CD14-positive monocyte (primary cell): ENCODE data around the gene ZXDA. TPM values are rescaled to one million over a fixed set of nuclear protein-coding genes. Genes with fewer than 3 reads are reported as not detected.
A peak's percentile ranks its signal among the peaks of the same experiment; 100 is the strongest.
"Not testable (repeated sequence)": the region's sequence is repeated elsewhere in the genome, so short reads cannot be mapped to it uniquely, and the experiment has no call there.

Experiments
- DNase-seq, 3 donors: peaks; one replicate each; pipeline ENCODE4 v3.0.0-alpha.2; 2011 to 2022
- H2AFZ ChIP-seq: 2 replicates; pipeline ENCODE4 v1.6.0; 2012; ENCODE audit warnings: mild to moderate bottlenecking, low read depth, low read length, inconsistent platforms; ENCODE audit not compliant: insufficient read depth, poor library complexity, severe bottlenecking
- H3K27ac ChIP-seq, 2 donors: 1 replicate in 1 of 2; 2 replicates in 1 of 2; pipeline ENCODE4 v1.5.1; 2012 to 2013; ENCODE audit warnings: low read length in 2 of 2, control low read depth in 1 of 2, inconsistent platforms in 1 of 2, low read depth in 1 of 2, mild to moderate bottlenecking in 1 of 2
- H3K27me3 ChIP-seq, 2 donors: one replicate each; pipeline versions ENCODE4 v1.6.0 to v1.6.1; 2011 to 2013; ENCODE audit warnings: low read length in 2 of 2; ENCODE audit not compliant: control insufficient read depth in 2 of 2, insufficient read depth in 2 of 2
- H3K36me3 ChIP-seq, 2 donors: replicated peaks in 1 of 2; 1 replicate in 1 of 2; 2 replicates in 1 of 2; pipeline versions ENCODE4 v1.5.1 to v1.6.1; 2012 to 2013; ENCODE audit warnings: low read length in 2 of 2, control low read depth in 1 of 2, inconsistent platforms in 1 of 2, mild to moderate bottlenecking in 1 of 2; ENCODE audit not compliant: insufficient read depth in 2 of 2, control insufficient read depth in 1 of 2
- H3K4me1 ChIP-seq, 2 donors: 1 replicate in 1 of 2; 2 replicates in 1 of 2; pipeline versions ENCODE4 v1.5.1 to v1.6.1; 2012 to 2013; ENCODE audit warnings: low read length in 2 of 2, control low read depth in 1 of 2, inconsistent platforms in 1 of 2, mild to moderate bottlenecking in 1 of 2, moderate library complexity in 1 of 2; ENCODE audit not compliant: insufficient read depth in 2 of 2, control insufficient read depth in 1 of 2
- H3K4me2 ChIP-seq: replicated peaks from 2 replicates; pipeline ENCODE3; 2012; ENCODE audit warnings: low read length, moderate library complexity, mild to moderate bottlenecking; ENCODE audit not compliant: poor library complexity, severe bottlenecking; ENCODE audit errors: extremely low read depth
- H3K4me3 ChIP-seq, 3 experiments: fragments of 200-600 bp in 1 of 3; sonication (generic) in 1 of 3; replicated peaks in 1 of 3; 1 replicate in 2 of 3; 2 replicates in 1 of 3; pipeline ENCODE4 v1.5.1; 2011 to 2013; ENCODE audit warnings: low read length in 3 of 3, mild to moderate bottlenecking in 3 of 3, control low read depth in 2 of 3, low read depth in 2 of 3, inconsistent platforms in 1 of 3, moderate library complexity in 1 of 3
- H3K79me2 ChIP-seq: 2 replicates; pipeline ENCODE4 v1.6.0; 2012; ENCODE audit warnings: mild to moderate bottlenecking, control low read depth, inconsistent platforms, low read length, moderate library complexity; ENCODE audit not compliant: insufficient read depth
- H3K9ac ChIP-seq: 2 replicates; pipeline ENCODE4 v1.6.0; 2017; ENCODE audit warnings: low read length, mild to moderate bottlenecking; ENCODE audit not compliant: insufficient read depth, poor library complexity, severe bottlenecking
- H3K9me3 ChIP-seq, 2 donors: replicated peaks in 1 of 2; 1 replicate in 1 of 2; 2 replicates in 1 of 2; pipeline versions ENCODE4 v1.5.1 to v1.6.1; 2012 to 2013; ENCODE audit warnings: low read length in 2 of 2, control low read depth in 1 of 2; ENCODE audit not compliant: control insufficient read depth in 1 of 2, insufficient read depth in 1 of 2
- H4K20me1 ChIP-seq: 2 replicates; pipeline ENCODE4 v1.6.0; 2012; ENCODE audit warnings: mild to moderate bottlenecking, low read length, control low read depth, moderate library complexity; ENCODE audit not compliant: insufficient read depth
- H3K27ac Mint-ChIP-seq, 7 donors: one replicate each; pipeline ENCODE4 v1.8.0; 2020; ENCODE audit warnings: mild to moderate bottlenecking in 7 of 7, mixed read lengths in 7 of 7, moderate library complexity in 6 of 7, inconsistent platforms in 2 of 7
- H3K27me3 Mint-ChIP-seq, 3 donors: one replicate each; pipeline ENCODE4 v1.8.0; 2021 to 2022; ENCODE audit warnings: low read depth in 3 of 3, mild to moderate bottlenecking in 3 of 3, mixed read lengths in 3 of 3, moderate library complexity in 3 of 3, inconsistent platforms in 1 of 3
- H3K36me3 Mint-ChIP-seq, 2 donors: one replicate each; pipeline ENCODE4 v1.8.0; 2020; ENCODE audit warnings: mixed read lengths in 2 of 2, inconsistent platforms in 1 of 2, mild to moderate bottlenecking in 1 of 2
- H3K4me1 Mint-ChIP-seq: one replicate; pipeline ENCODE4 v1.8.0; 2020; ENCODE audit warnings: mild to moderate bottlenecking, mixed read lengths
- H3K4me3 Mint-ChIP-seq, 2 donors: one replicate each; pipeline ENCODE4 v1.8.0; 2020; ENCODE audit warnings: mild to moderate bottlenecking in 2 of 2, mixed read lengths in 2 of 2, moderate library complexity in 1 of 2
- H3K9me3 Mint-ChIP-seq, 7 donors: one replicate each; pipeline ENCODE4 v1.8.0; 2020 to 2022; ENCODE audit warnings: mixed read lengths in 7 of 7, mild to moderate bottlenecking in 6 of 7, moderate library complexity in 6 of 7, inconsistent platforms in 2 of 7
- WGBS: methylation state at CpG from one replicate; pipeline ENCODE4 v1.1.5; 2013; ENCODE audit warnings: missing lambda C conversion rate; ENCODE audit not compliant: insufficient coverage; 5-methylcytosine and 5-hydroxymethylcytosine counted together
- intact Hi-C, 2 donors: fragments of 100-400 bp; cut with micrococcal nuclease; formaldehyde crosslinking; loops; one replicate each; pipeline versions ENCODE4 v1.15.0 to v1.15.1; 2023
- polyA plus RNA-seq, 3 donors: library from polyadenylated mRNA; depleted of rRNA in 1 of 3; unstranded in 2 of 3; stranded (reverse) in 1 of 3; fragments of 300-500 nt in 2 of 3; fragments of >200 nt in 1 of 3; fragmentation: Illumina TruSeq in 2 of 3; gene quantifications; 1 replicate in 2 of 3; 2 replicates in 1 of 3; pipeline ENCODE4 v1.2.3, GENCODE V29; 2012 to 2021
- TF ChIP-seq, protein P1 (sequence below): fragments of 200-600 bp; IDR thresholded peaks from one replicate; pipeline ENCODE4 v1.8.0; 2022; ENCODE audit warnings: antibody characterized with exemption, mild to moderate bottlenecking

ZXDA gene
- polyA plus RNA-seq, 3 donors = 0.89 to 1.3 (median 1.0) TPM

DNA sequence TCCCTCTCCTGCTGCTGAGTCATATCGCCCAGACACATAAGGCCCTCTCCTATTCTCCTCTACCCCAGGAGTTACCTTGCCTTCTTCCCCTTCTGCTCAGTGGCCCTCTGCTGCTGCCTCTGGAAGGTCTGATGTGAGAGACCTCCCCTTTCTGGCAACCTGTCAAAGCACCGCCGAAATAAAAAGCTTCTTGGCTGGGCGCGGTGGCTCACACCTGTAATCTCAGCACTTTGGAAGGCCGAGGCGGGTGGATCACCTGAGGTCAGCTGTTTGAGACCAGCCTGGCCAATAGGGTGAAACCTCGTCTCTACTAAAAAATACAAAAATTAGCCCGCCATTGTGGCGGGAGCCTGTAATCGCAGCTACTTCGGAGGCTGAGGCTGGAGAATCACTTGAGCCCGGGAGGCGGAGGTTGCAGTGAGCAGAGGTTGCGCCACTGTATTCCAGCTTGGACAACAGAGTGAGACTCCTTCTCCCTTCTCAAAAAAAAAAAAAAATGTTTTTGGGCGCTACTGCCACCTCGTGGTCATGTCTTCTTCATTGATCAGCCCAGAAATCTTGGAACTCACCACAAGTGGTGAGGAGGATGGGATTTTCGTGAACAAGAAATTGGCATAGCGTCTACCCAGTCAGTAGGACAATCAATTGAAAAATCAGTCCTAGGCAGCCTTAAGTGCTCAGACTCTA is 8.6 kb upstream of the ZXDA start:
- no peak overlapping the region for H3K27ac Mint-ChIP-seq
- peak in 2 of 3 donors; percentile 16 to 26 for DNase-seq
- H3K4me3 Mint-ChIP-seq = no peak overlapping the region
- peaks cover 0 to 3% (median 0%) of the 10 kb centered on the region in 3 donors for H3K27me3 Mint-ChIP-seq
- no peaks in the 10 kb centered on the region for H3K9me3 Mint-ChIP-seq
- 69% methylated on average over 9 of the region's 19 CpGs for WGBS
- no peak overlapping the region for H3K27ac ChIP-seq
- no peaks in the 10 kb centered on the region for H3K4me1 ChIP-seq
- H3K9ac ChIP-seq = no peak overlapping the region
- TF ChIP-seq, protein P1, sequence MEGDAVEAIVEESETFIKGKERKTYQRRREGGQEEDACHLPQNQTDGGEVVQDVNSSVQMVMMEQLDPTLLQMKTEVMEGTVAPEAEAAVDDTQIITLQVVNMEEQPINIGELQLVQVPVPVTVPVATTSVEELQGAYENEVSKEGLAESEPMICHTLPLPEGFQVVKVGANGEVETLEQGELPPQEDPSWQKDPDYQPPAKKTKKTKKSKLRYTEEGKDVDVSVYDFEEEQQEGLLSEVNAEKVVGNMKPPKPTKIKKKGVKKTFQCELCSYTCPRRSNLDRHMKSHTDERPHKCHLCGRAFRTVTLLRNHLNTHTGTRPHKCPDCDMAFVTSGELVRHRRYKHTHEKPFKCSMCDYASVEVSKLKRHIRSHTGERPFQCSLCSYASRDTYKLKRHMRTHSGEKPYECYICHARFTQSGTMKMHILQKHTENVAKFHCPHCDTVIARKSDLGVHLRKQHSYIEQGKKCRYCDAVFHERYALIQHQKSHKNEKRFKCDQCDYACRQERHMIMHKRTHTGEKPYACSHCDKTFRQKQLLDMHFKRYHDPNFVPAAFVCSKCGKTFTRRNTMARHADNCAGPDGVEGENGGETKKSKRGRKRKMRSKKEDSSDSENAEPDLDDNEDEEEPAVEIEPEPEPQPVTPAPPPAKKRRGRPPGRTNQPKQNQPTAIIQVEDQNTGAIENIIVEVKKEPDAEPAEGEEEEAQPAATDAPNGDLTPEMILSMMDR = peak; percentile 47
- no peaks in the 10 kb centered on the region for H3K36me3 Mint-ChIP-seq
- H3K27me3 ChIP-seq = no peaks in the 10 kb centered on the region
- H4K20me1 ChIP-seq = no peaks in the 10 kb centered on the region
- no peaks in the 10 kb centered on the region for H3K9me3 ChIP-seq
- H3K79me2 ChIP-seq = no peaks in the 10 kb centered on the region
- H3K4me2 ChIP-seq = no peak overlapping the region
- H2AFZ ChIP-seq = no peak overlapping the region
- no peaks in the 10 kb centered on the region for H3K36me3 ChIP-seq
- peaks cover 5% of the 10 kb centered on the region for H3K4me1 Mint-ChIP-seq
- no peak overlapping the region for H3K4me3 ChIP-seq
- intact Hi-C loops = loop anchor here in 1 of 2 donors (10.0 kb wide), 1 partner anchor 324 kb away; the partner anchor contains the start of gene ZXDB

GRCh38 chrX:57915680-57916079 is 5.4 kb upstream of the ZXDA start:
- H3K4me2 ChIP-seq = no peak overlapping the region
- H3K4me1 ChIP-seq = peaks cover 3 to 5% of the 10 kb centered on the region in 2 donors
- H3K9me3 ChIP-seq = no peaks in the 10 kb centered on the region
- Mint-ChIP-seq H3K4me3 (no peak overlapping the region), H3K36me3 (no peaks in the 10 kb centered on the region), H3K9me3 (no peaks in the 10 kb centered on the region), H3K4me1 (peaks cover 9% of the 10 kb centered on the region), H3K27me3 (peaks cover 0 to 3% (median 1%) of the 10 kb centered on the region in 3 donors), H3K27ac (no peak overlapping the region)
- H3K27ac ChIP-seq = no peak overlapping the region
- TF ChIP-seq, protein P1 = no peak
- H3K79me2 ChIP-seq = no peaks in the 10 kb centered on the region
- intact Hi-C loops = loop anchor here in 1 of 2 donors (10.0 kb wide), 1 partner anchor 321 kb away; the partner anchor contains the start of gene ZXDB
- no peak overlapping the region for H2AFZ ChIP-seq
- peak in 1 of 3 donors; percentile 11 for DNase-seq
- no peaks in the 10 kb centered on the region for H4K20me1 ChIP-seq
- WGBS = 100% methylated on average over 1 of the region's 5 CpGs
- H3K9ac ChIP-seq = no peak overlapping the region
- no peaks in the 10 kb centered on the region for H3K27me3 ChIP-seq
- no peaks in the 10 kb centered on the region for H3K36me3 ChIP-seq
- H3K4me3 ChIP-seq = no peak overlapping the region

- H3K79me2 ChIP-seq, H3K9me3 ChIP-seq, H3K9me3 Mint-ChIP-seq, H4K20me1 ChIP-seq, H3K36me3 Mint-ChIP-seq, H3K27me3 Mint-ChIP-seq, H3K36me3 ChIP-seq, H3K27me3 ChIP-seq: not testable (repeated sequence)
- peak overlapping the region; percentile 26 for H3K4me2 ChIP-seq
- peak overlapping the region in 3 of 7 donors; percentile 73 to 79 (median 78) for H3K27ac Mint-ChIP-seq
- H3K4me3 Mint-ChIP-seq = peak overlapping the region; percentile 58 to 75
- H3K4me1 Mint-ChIP-seq = peaks cover 25% of the 10 kb centered on the region
- 11% methylated on average over 27 of the region's 72 CpGs for WGBS
- peak overlapping the region; percentile 35 to 58 for H3K27ac ChIP-seq
- H3K9ac ChIP-seq = peak overlapping the region; percentile 70
- H2AFZ ChIP-seq = peak overlapping the region; percentile 72
- DNase-seq = peak in 2 of 3 donors; percentile 7 to 24
- H3K4me3 ChIP-seq = peak overlapping the region; percentile 14 to 64 (median 43)
- peaks cover 14 to 25% of the 10 kb centered on the region in 2 donors for H3K4me1 ChIP-seq
- intact Hi-C loops = loop anchor here in 1 of 2 donors (10.0 kb wide), 1 partner anchor 315 kb away; the partner anchor contains the start of gene ZXDB
These were observed 517 bp downstream of the ZXDA start for GRCh38 chrX:57909595-57910286.
